ENCODE results near the gene RCC1.
"Not testable (repeated sequence)": the region's sequence is repeated elsewhere in the genome, so short reads cannot be mapped to it uniquely, and the experiment has no call there.

Gene RCC1

DNA sequence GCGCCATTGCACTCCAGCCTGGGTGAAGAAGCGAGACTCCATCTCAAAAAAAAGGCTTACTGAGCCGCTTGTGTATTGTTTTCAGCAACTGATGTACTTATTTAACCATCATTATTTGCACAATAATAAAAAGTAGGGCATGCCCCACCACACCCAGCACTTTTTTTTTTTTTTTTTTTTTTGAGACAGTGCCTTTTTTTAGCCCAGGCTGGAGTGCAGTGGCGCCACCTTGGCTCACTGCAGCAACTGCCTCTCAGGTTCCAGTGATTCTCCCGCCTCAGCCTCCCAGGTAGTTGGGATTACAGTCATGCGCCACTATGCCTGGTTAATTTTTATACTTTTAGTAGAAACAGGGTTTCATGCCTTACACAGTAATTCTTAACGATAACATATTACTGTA, 34.8 kb downstream of the RCC1 start:
- Histone ChIP-seq H3K36me3 (ENCODE audit: control insufficient read depth, insufficient read depth, low read length) (peaks cover 6% of the 10 kb centered on the region), H3K9me3 (ENCODE audit: control insufficient read depth, low read length) (no peaks in the 10 kb centered on the region), H3K27me3 (replicated peaks; ENCODE audit: control insufficient read depth, insufficient read depth, low read length, poor library complexity, severe bottlenecking) (no peaks in the 10 kb centered on the region), H3K4me1 (ENCODE audit: control insufficient read depth, insufficient read depth, low read length, poor library complexity, severe bottlenecking) (no peaks in the 10 kb centered on the region), H3K4me3 (ENCODE audit: insufficient read depth, low read depth, low read length, poor library complexity, severe bottlenecking) (no peak overlapping the region), H3K27ac (ENCODE audit: insufficient read depth, low read length, poor library complexity, severe bottlenecking) (no peak overlapping the region)
- no peak for DNase-seq

DNA sequence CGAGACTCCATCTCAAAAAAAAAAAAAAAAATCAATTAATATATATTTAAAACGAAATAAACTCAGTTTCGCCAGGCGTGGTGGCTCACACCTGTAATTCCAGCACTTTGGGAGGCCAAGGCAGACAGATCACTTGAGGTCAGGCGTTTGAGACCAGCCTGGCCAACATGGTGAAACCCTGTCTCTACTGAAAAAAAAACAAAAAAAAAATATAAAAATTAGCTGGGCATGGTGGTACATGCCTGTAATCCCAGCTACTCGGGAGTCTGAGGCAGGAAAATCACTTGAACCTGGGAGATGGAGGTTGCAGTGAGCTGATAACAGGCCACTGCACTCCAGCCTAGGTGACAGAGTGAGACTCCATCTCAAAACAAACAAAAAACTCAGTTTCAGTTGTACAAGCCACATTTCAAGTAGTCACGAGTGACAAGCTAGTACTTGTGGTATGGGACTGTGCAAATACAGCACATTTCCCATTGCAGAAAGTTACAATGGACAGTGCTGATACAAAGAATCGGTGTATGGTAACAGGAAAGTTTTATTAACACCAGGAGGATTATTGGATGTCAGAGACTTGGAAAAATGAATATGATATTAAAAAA, 35.7 kb downstream of the RCC1 start:
- not testable (repeated sequence) for H3K27ac ChIP-seq (ENCODE audit: insufficient read depth, low read length, poor library complexity, severe bottlenecking); DNase-seq

DNA sequence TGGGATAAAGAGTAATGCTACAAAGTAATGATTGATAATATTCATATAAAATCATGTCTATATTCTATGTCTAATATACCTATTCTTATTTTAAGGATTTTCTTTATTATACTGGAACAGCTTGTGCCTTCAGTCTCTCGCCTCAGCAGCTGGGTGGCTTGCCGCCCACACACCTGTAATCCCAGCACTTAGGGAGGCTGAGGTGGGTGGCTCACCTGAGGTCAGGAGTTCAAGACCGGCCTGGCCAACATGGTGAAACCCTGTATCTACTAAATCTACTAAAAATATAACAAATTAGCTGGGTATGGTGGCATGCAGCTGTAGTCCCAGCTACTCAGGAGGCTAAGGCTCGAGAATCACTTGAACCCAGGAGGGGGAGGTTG, 39.4 kb downstream of the RCC1 start:
- no peaks in the 10 kb centered on the region for H3K9me3 ChIP-seq (ENCODE audit: control insufficient read depth, low read length)
- no peaks in the 10 kb centered on the region for H3K36me3 ChIP-seq (ENCODE audit: control insufficient read depth, insufficient read depth, low read length)
- no peak overlapping the region for H3K27ac ChIP-seq (ENCODE audit: insufficient read depth, low read length, poor library complexity, severe bottlenecking)
- H3K27me3 ChIP-seq (replicated peaks; ENCODE audit: control insufficient read depth, insufficient read depth, low read length, poor library complexity, severe bottlenecking), result no peaks in the 10 kb centered on the region
- DNase-seq, result no peak
- H3K4me1 ChIP-seq (ENCODE audit: control insufficient read depth, insufficient read depth, low read length, poor library complexity, severe bottlenecking), result no peaks in the 10 kb centered on the region
- no peak overlapping the region for H3K4me3 ChIP-seq (ENCODE audit: insufficient read depth, low read depth, low read length, poor library complexity, severe bottlenecking)

More for the DNA sequence above, 35.7 kb downstream of the RCC1 start:
- H3K36me3 ChIP-seq (ENCODE audit: control insufficient read depth, insufficient read depth, low read length); H3K4me1 ChIP-seq (ENCODE audit: control insufficient read depth, insufficient read depth, low read length, poor library complexity, severe bottlenecking); H3K4me3 ChIP-seq (ENCODE audit: insufficient read depth, low read depth, low read length, poor library complexity, severe bottlenecking); H3K27me3 ChIP-seq (replicated peaks; ENCODE audit: control insufficient read depth, insufficient read depth, low read length, poor library complexity, severe bottlenecking); H3K9me3 ChIP-seq (ENCODE audit: control insufficient read depth, low read length): not testable (repeated sequence)

DNA sequence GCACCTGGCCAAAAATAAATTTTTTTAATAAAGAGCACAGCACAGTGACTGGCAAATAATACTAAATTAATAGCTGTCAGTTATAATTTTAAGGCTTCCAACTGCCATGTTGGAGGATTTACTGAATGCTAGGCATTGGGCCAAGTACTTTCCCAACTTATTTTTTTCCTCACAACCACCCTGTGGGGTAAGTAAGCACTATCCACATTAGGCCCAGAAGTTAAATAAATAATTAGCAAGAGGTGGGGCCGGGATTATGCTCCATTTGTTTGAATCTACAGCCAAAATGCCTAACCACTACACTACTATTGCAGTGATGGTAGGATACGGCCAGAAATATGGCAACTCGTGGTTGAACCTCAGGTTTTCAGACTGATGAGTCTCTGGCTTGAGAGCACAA, 42.5 kb downstream of the RCC1 start:
- Histone ChIP-seq H3K36me3 (ENCODE audit: control insufficient read depth, insufficient read depth, low read length) (no peaks in the 10 kb centered on the region), H3K27me3 (replicated peaks; ENCODE audit: control insufficient read depth, insufficient read depth, low read length, poor library complexity, severe bottlenecking) (no peaks in the 10 kb centered on the region), H3K9me3 (ENCODE audit: control insufficient read depth, low read length) (no peaks in the 10 kb centered on the region), H3K4me1 (ENCODE audit: control insufficient read depth, insufficient read depth, low read length, poor library complexity, severe bottlenecking) (no peaks in the 10 kb centered on the region), H3K4me3 (ENCODE audit: insufficient read depth, low read depth, low read length, poor library complexity, severe bottlenecking) (no peak overlapping the region), H3K27ac (ENCODE audit: insufficient read depth, low read length, poor library complexity, severe bottlenecking) (no peak overlapping the region)
- DNase-seq, result no peak

DNA sequence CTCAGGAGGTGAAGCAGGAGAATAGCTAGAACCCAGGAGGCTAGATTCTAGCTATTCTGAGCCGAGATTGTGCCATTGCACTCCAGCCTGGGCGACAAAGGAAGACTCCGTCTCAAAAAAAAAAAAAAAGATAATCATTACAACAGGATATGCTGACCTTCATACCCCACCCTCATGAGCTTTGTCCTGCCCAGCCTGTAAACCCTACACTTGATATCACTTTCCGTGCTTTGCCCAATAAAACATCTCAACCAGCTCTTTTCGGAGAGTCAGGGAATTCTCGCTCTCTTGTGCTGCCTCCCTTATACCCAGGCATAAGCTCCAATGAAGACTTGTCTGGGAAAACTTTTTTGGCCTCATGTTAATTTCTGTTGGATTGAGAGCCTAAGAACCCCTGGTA, 45.5 kb downstream of the RCC1 start:
- no peaks in the 10 kb centered on the region for H3K9me3 ChIP-seq (ENCODE audit: control insufficient read depth, low read length)
- no peaks in the 10 kb centered on the region for H3K4me1 ChIP-seq (ENCODE audit: control insufficient read depth, insufficient read depth, low read length, poor library complexity, severe bottlenecking)
- no peaks in the 10 kb centered on the region for H3K27me3 ChIP-seq (replicated peaks; ENCODE audit: control insufficient read depth, insufficient read depth, low read length, poor library complexity, severe bottlenecking)
- DNase-seq, result no peak
- H3K27ac ChIP-seq (ENCODE audit: insufficient read depth, low read length, poor library complexity, severe bottlenecking), result no peak overlapping the region
- H3K36me3 ChIP-seq (ENCODE audit: control insufficient read depth, insufficient read depth, low read length), result no peaks in the 10 kb centered on the region
- H3K4me3 ChIP-seq (ENCODE audit: insufficient read depth, low read depth, low read length, poor library complexity, severe bottlenecking), result no peak overlapping the region

DNA sequence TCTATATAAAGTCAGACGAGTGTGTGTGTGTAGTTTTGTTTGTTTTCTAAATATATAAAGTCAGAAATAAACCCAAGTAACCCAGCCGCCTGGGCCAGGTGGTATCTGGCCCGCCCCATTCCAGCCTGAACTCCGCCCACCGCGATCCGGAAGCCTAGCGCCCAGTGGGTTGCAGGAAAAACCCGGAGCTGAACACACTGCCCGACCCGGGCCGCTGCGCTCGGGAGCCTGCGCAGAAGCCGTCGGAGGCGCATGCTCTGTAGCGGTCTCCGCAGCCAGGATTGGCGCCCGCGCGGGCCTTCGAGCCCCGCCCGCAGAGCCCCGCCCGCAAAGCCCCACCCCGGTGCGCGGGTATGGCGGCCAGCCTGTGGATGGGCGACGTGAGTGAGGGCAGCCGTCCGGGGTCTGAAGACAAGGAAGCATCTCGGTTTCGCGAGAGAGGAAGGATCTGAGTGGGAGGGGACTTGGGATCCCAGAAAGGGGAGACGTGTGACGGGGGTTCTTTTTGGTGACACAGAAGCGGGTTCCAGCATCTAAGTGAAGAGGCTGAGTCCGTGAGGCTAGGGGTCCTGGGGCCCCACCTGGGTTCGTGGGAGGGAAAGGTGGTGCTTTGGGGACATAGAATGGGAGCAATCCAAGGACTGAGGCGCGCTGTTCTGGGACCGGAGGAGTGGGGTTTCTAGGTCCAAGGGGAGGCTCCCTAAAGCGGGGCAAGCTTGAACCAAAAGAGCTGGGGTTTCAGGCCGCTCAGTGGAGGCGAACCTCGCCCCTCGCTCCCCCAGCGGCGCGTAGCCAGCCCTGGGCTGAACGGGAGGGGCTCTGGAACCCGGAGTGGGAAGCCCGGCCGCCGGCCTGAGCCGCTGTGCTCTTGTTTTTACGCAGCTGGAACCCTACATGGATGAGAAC, 47.2 kb downstream of the RCC1 start, which contains the start of gene TRNAU1AP:
Gene TRNAU1AP, plus strand, starts transcription at position 328 of the 906 bp plus-strand sequence. Its CDS starts 26 bp downstream, at position 354.
- peaks cover 3% of the 10 kb centered on the region for H3K36me3 ChIP-seq (ENCODE audit: control insufficient read depth, insufficient read depth, low read length)
- peak; percentile 94 to 95 (median 95) for DNase-seq
- H3K9me3 ChIP-seq (ENCODE audit: control insufficient read depth, low read length), result no peaks in the 10 kb centered on the region
- peak within 1 kb of the TSS; percentile 88 for H3K4me3 ChIP-seq (ENCODE audit: insufficient read depth, low read depth, low read length, poor library complexity, severe bottlenecking)
- peak within 1 kb of the TSS; percentile 74 for H3K27ac ChIP-seq (ENCODE audit: insufficient read depth, low read length, poor library complexity, severe bottlenecking)
- no peaks in the 10 kb centered on the region for H3K27me3 ChIP-seq (replicated peaks; ENCODE audit: control insufficient read depth, insufficient read depth, low read length, poor library complexity, severe bottlenecking)
- no peaks in the 10 kb centered on the region for H3K4me1 ChIP-seq (ENCODE audit: control insufficient read depth, insufficient read depth, low read length, poor library complexity, severe bottlenecking)

DNA sequence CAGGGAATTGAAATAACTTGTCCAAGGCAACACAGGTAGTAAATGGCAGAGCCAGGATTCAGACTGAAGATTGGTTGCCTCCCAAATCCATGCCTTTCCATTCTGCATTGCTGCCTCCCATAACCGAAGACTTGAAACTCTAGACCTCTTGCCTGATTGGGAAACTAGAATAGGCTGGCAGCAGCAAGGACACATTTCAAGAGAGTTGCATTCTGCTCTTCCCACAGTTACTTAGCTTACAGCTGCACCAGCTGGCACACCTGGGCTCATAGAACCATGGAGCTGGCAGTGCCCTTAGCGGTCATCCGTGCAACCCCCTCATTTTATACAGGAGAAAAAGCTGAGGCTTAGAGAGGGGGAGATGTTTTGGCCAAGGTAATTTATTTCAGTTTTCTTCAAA, 55.0 kb downstream of the RCC1 start:
- peaks cover 43% of the 10 kb centered on the region for H3K36me3 ChIP-seq (ENCODE audit: control insufficient read depth, insufficient read depth, low read length)
- no peaks in the 10 kb centered on the region for H3K9me3 ChIP-seq (ENCODE audit: control insufficient read depth, low read length)
- H3K27ac ChIP-seq (ENCODE audit: insufficient read depth, low read length, poor library complexity, severe bottlenecking), result no peak overlapping the region
- no peaks in the 10 kb centered on the region for H3K4me1 ChIP-seq (ENCODE audit: control insufficient read depth, insufficient read depth, low read length, poor library complexity, severe bottlenecking)
- no peak for DNase-seq
- H3K4me3 ChIP-seq (ENCODE audit: insufficient read depth, low read depth, low read length, poor library complexity, severe bottlenecking), result no peak overlapping the region
- H3K27me3 ChIP-seq (replicated peaks; ENCODE audit: control insufficient read depth, insufficient read depth, low read length, poor library complexity, severe bottlenecking), result no peaks in the 10 kb centered on the region

DNA sequence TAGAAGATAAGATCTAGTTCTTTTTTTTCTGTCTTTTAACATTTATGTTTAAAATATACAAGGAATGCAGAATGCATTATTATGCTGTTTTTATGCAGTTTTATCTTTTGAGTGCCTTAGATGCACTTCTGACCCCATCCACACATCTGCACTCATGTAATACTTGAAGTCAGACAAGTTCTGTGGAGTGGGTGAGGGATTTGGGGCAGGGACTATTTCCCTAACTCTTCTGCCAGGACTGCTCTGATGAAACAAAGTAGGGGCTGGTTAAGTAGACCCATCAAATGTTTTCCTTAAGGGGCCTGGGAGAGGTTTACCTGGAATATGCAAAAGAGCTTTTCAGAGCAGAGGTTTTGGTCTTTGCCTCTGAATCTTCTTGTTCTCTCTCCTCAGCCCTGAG, 58.5 kb downstream of the RCC1 start:
- Histone ChIP-seq H3K27ac (ENCODE audit: insufficient read depth, low read length, poor library complexity, severe bottlenecking) (no peak overlapping the region), H3K4me3 (ENCODE audit: insufficient read depth, low read depth, low read length, poor library complexity, severe bottlenecking) (no peak overlapping the region), H3K9me3 (ENCODE audit: control insufficient read depth, low read length) (no peaks in the 10 kb centered on the region), H3K27me3 (replicated peaks; ENCODE audit: control insufficient read depth, insufficient read depth, low read length, poor library complexity, severe bottlenecking) (no peaks in the 10 kb centered on the region), H3K4me1 (ENCODE audit: control insufficient read depth, insufficient read depth, low read length, poor library complexity, severe bottlenecking) (no peaks in the 10 kb centered on the region), H3K36me3 (ENCODE audit: control insufficient read depth, insufficient read depth, low read length) (peaks cover 48% of the 10 kb centered on the region)
- DNase-seq, result no peak

DNA sequence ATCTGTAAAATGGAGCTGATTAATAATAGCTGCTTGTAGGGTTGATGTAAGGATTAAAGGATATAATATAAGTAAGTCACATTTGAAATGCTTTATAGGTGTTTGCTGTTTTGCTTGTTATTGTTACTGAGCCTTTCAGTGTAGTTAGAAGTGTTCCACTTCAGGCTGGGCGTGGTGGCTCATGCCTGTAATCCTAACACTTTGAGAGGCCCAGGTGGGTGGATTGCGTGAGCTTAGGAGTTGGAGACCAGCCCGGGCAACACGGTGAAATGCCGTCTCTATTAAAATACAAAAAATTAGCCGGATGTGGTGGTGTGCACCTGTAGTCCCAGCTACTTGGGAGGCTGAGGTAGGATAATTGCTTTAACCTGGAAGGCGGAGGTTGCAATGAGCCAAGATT, 59.2 kb downstream of the RCC1 start:
- no peaks in the 10 kb centered on the region for H3K4me1 ChIP-seq (ENCODE audit: control insufficient read depth, insufficient read depth, low read length, poor library complexity, severe bottlenecking)
- no peak overlapping the region for H3K4me3 ChIP-seq (ENCODE audit: insufficient read depth, low read depth, low read length, poor library complexity, severe bottlenecking)
- peaks cover 48% of the 10 kb centered on the region for H3K36me3 ChIP-seq (ENCODE audit: control insufficient read depth, insufficient read depth, low read length)
- no peak overlapping the region for H3K27ac ChIP-seq (ENCODE audit: insufficient read depth, low read length, poor library complexity, severe bottlenecking)
- no peaks in the 10 kb centered on the region for H3K27me3 ChIP-seq (replicated peaks; ENCODE audit: control insufficient read depth, insufficient read depth, low read length, poor library complexity, severe bottlenecking)
- DNase-seq, result no peak
- no peaks in the 10 kb centered on the region for H3K9me3 ChIP-seq (ENCODE audit: control insufficient read depth, low read length)

DNA sequence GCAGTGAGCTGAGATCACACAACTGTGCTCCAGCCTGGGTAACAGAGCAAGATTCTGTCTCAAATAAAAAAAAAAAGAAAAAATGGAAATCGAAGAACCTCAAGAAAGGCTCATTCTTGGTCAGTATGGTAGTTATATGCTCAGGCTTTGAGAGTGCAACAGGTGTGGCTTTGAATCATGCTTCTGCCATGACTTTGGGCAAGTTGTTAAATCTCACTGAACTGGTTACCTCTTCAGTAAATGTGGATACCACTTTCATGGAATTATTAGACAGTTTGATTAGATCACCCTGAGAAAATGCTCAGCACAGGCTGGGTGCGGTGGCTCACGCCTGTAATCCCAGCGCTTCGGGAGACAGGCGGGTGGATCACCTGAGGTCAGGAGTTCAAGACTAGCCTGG, 59.9 kb downstream of the RCC1 start:
- Histone ChIP-seq H3K4me3 (ENCODE audit: insufficient read depth, low read depth, low read length, poor library complexity, severe bottlenecking) (no peak overlapping the region), H3K4me1 (ENCODE audit: control insufficient read depth, insufficient read depth, low read length, poor library complexity, severe bottlenecking) (no peaks in the 10 kb centered on the region)

More for the DNA sequence above, 59.9 kb downstream of the RCC1 start:
- DNase-seq, result no peak
- H3K27me3 ChIP-seq (replicated peaks; ENCODE audit: control insufficient read depth, insufficient read depth, low read length, poor library complexity, severe bottlenecking), result no peaks in the 10 kb centered on the region
- peaks cover 47% of the 10 kb centered on the region for H3K36me3 ChIP-seq (ENCODE audit: control insufficient read depth, insufficient read depth, low read length)
- no peaks in the 10 kb centered on the region for H3K9me3 ChIP-seq (ENCODE audit: control insufficient read depth, low read length)
- H3K27ac ChIP-seq (ENCODE audit: insufficient read depth, low read length, poor library complexity, severe bottlenecking), result no peak overlapping the region
